GM19328 (cell line): Measurements from ENCODE around the gene LRRC4C.

ENCODE experiments used
- ATAC-seq: cut with Tn5 transposase; IDR thresholded peaks from one replicate; pipeline ENCODE4 v1.9.1; 2021; ENCODE audit warnings: mild to moderate bottlenecking, moderate library complexity; ENCODE audit not compliant: unreplicated experiment

Gene LRRC4C

GRCh38 chr11:41274831-41275230 lies 184.6 kb downstream of the LRRC4C start:
- no peak for ATAC-seq

- ATAC-seq, result no peak
Measured at GRCh38 chr11:41273908-41274307, 185.5 kb downstream of the LRRC4C start.

- no peak for ATAC-seq
Measured at GRCh38 chr11:41267451-41267850, 192.0 kb downstream of the LRRC4C start.

- no peak for ATAC-seq
Measured at GRCh38 chr11:41256041-41256440, 203.4 kb downstream of the LRRC4C start.

GRCh38 chr11:41254966-41255365 lies 204.5 kb downstream of the LRRC4C start:
- ATAC-seq, result no peak

- ATAC-seq, result no peak
Measured at GRCh38 chr11:41250408-41250935, 209.0 kb downstream of the LRRC4C start.

- no peak for ATAC-seq
Measured at GRCh38 chr11:41247621-41248020, 211.8 kb downstream of the LRRC4C start.

GRCh38 chr11:41246399-41246745 lies 213.1 kb downstream of the LRRC4C start:
- ATAC-seq, result no peak

- ATAC-seq, result no peak
Measured at GRCh38 chr11:41245704-41246398, 213.6 kb downstream of the LRRC4C start.

- ATAC-seq, result no peak
Measured at GRCh38 chr11:41245184-41245583, 214.3 kb downstream of the LRRC4C start.

GRCh38 chr11:41237382-41237781 lies 222.1 kb downstream of the LRRC4C start:
- no peak for ATAC-seq

GRCh38 chr11:41235668-41236067 lies 223.8 kb downstream of the LRRC4C start:
- ATAC-seq, result no peak

GRCh38 chr11:41225856-41226633 lies 233.4 kb downstream of the LRRC4C start:
- no peak for ATAC-seq

- no peak for ATAC-seq
Measured at GRCh38 chr11:41222236-41222635, 237.2 kb downstream of the LRRC4C start.

GRCh38 chr11:41206388-41206787 lies 253.1 kb downstream of the LRRC4C start:
- ATAC-seq, result no peak

- ATAC-seq, result no peak
Measured at GRCh38 chr11:41201156-41201555, 258.3 kb downstream of the LRRC4C start.

- no peak for ATAC-seq
Measured at GRCh38 chr11:41190437-41191082, 268.9 kb downstream of the LRRC4C start.

- ATAC-seq, result no peak
Measured at GRCh38 chr11:41189701-41190436, 269.6 kb downstream of the LRRC4C start.

GRCh38 chr11:41177791-41178190 lies 281.7 kb downstream of the LRRC4C start:
- ATAC-seq, result no peak

- no peak for ATAC-seq
Measured at GRCh38 chr11:41175304-41175972, 284.0 kb downstream of the LRRC4C start.
